Measurements from ENCODE around the gene TMEM131L.
"Not testable (repeated sequence)": the region's sequence is repeated elsewhere in the genome, so short reads cannot be mapped to it uniquely, and the experiment has no call there.

Gene TMEM131L

GRCh38 chr4:153545822-153546221 is 79.7 kb downstream of the TMEM131L start:
- no peak for DNase-seq

- no peak for DNase-seq
Measured at GRCh38 chr4:153546280-153546679, 80.1 kb downstream of the TMEM131L start.

GRCh38 chr4:153547520-153547919 is 81.4 kb downstream of the TMEM131L start:
- no peak for DNase-seq

- not testable (repeated sequence) for DNase-seq
Measured at GRCh38 chr4:153548907-153549306, 82.7 kb downstream of the TMEM131L start.

GRCh38 chr4:153549405-153549804 is 83.2 kb downstream of the TMEM131L start:
- DNase-seq, result no peak

- no peak for DNase-seq
Measured at GRCh38 chr4:153553155-153553818, 87.1 kb downstream of the TMEM131L start.

- no peak for DNase-seq
Measured at GRCh38 chr4:153553819-153554170, 87.6 kb downstream of the TMEM131L start.

GRCh38 chr4:153555730-153556434 is 89.7 kb downstream of the TMEM131L start:
- no peak for DNase-seq

- DNase-seq, result no peak
Measured at GRCh38 chr4:153556435-153556815, 90.3 kb downstream of the TMEM131L start.

GRCh38 chr4:153560908-153561307 is 94.7 kb downstream of the TMEM131L start:
- no peak for DNase-seq

GRCh38 chr4:153564630-153565525 is 98.7 kb downstream of the TMEM131L start:
- DNase-seq, result no peak

GRCh38 chr4:153566631-153567150 is 100.5 kb downstream of the TMEM131L start:
- DNase-seq, result no peak

- not testable (repeated sequence) for DNase-seq
Measured at GRCh38 chr4:153567660-153568059, 101.5 kb downstream of the TMEM131L start.

GRCh38 chr4:153570228-153570973 is 104.2 kb downstream of the TMEM131L start:
- DNase-seq, result no peak

- DNase-seq, result no peak
Measured at GRCh38 chr4:153571006-153571545, 104.9 kb downstream of the TMEM131L start.

GRCh38 chr4:153572609-153573008 is 106.4 kb downstream of the TMEM131L start:
- DNase-seq, result no peak

- no peak for DNase-seq
Measured at GRCh38 chr4:153573221-153573620, 107.1 kb downstream of the TMEM131L start.

GRCh38 chr4:153573881-153574802 is 108.0 kb downstream of the TMEM131L start:
- no peak for DNase-seq

GRCh38 chr4:153576443-153576774 is 110.2 kb downstream of the TMEM131L start:
- no peak for DNase-seq

GRCh38 chr4:153577053-153577452 is 110.9 kb downstream of the TMEM131L start:
- DNase-seq, result no peak

GRCh38 chr4:153579410-153579809 is 113.2 kb downstream of the TMEM131L start:
- DNase-seq, result no peak

Data from DMS 273 treated with DMSO at 0.1 percent for 48 hours (cell line).